Fibroblast of villous mesenchyme (primary cell): ENCODE measurements around the gene MYO7B. TPM values are rescaled to one million over a fixed set of nuclear protein-coding genes. Genes with fewer than 3 reads are reported as not detected.
A peak's percentile ranks its signal among the peaks of the same experiment; 100 is the strongest.

Experiments
- DNase-seq: peaks from one replicate; pipeline ENCODE4 v3.0.0-alpha.2; 2010; ENCODE audit warnings: low read depth
- H3K4me3 ChIP-seq: 2 replicates; pipeline ENCODE4 v1.5.1; 2011; ENCODE audit warnings: low read depth, mild to moderate bottlenecking, low read length
- CTCF ChIP-seq: IDR thresholded peaks from 2 replicates; pipeline ENCODE4 v1.5.1; 2012; ENCODE audit warnings: low read depth, mild to moderate bottlenecking, low read length; ENCODE audit not compliant: insufficient read depth
- total RNA-seq: library from RNA; depleted of rRNA; stranded (reverse); fragments of >200 nt; gene quantifications from 2 replicates; pipeline ENCODE4 v1.2.3, GENCODE V29; 2012

The MYO7B gene
- total RNA-seq, 1 donor: 0.86 TPM

GRCh38 chr2:127560201-127560930 lies 24.9 kb downstream of the MYO7B start:
- no peak overlapping the region for H3K4me3 ChIP-seq
- DNase-seq: no peak

GRCh38 chr2:127560931-127561280 lies 25.4 kb downstream of the MYO7B start:
- no peak for TF ChIP-seq CTCF
- H3K4me3 ChIP-seq: no peak overlapping the region
- peak; percentile 3 for DNase-seq

More at GRCh38 chr2:127560201-127560930, 24.9 kb downstream of the MYO7B start:
- peak; percentile 12 for TF ChIP-seq CTCF

DNA sequence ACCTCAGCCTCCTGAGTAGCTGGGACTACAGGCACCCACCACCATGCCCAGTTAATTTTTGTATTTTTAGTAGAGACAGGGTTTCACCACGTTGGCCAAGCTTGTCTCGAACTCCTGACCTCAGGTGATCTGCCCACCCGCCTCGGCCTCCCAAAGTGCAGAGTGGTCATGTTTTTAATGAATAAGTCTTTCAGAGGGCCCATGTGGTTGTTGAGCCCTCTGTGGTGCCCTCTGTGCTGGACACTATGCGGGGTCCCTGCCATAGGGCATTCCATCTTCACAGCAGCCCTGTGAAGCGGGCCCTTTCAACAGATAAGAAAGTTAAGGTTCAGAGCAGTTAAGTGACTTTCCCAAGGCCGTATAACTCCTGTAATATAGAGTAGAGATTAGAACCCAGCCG lies 25.9 kb downstream of the MYO7B start:
- no peak for TF ChIP-seq CTCF
- no peak overlapping the region for H3K4me3 ChIP-seq
- no peak for DNase-seq

GRCh38 chr2:127562936-127563335 lies 27.5 kb downstream of the MYO7B start:
- H3K4me3 ChIP-seq: no peak overlapping the region
- no peak for TF ChIP-seq CTCF
- no peak for DNase-seq

DNA sequence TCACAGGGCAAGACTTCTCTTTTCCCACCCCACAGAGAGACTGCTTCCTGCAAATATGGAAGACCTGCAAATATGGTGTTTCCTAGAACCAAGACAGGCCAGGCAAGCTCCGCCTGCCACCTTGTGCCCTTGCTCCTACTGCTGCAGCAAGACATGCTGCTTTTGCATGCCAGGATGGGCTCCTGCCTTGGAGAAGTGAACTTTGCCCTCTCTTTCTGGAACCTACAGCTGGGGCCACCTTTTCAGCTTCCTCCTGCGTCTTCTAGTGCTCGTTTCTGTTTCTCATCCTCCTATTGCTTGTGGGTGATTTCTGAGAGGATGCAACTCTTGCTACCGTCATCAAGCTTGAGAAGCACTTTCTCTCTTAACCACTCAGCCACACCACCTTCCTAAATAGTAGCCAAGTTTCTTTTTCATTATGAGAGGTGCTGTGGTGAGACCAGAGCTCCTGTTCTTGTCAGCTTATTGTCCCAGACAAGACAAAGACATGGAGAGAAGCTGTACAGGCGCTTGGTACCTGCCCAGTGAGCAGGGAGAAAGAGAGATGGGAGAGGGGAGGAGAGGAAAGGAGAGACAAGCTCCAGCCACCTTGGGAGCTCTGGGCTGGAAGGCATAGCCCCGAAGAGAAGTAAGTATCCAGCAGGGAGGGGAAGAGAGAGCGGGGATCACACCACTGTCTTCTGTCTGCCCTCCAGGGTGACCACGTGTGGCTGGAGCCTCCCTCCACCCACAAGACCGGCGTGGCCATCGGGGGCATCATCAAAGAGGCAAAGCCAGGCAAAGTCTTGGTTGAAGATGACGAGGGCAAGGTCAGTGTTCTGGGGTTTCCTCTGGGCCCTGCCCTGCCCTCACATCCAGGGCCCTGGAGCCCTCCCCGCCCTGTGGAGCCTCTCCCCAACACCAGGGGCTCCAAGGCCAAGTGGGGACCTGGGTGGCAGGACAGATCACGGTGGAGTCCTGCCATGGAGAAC lies 28.3 kb downstream of the MYO7B start:
- no peak for DNase-seq
- no peak overlapping the region for H3K4me3 ChIP-seq
- no peak for TF ChIP-seq CTCF

DNA sequence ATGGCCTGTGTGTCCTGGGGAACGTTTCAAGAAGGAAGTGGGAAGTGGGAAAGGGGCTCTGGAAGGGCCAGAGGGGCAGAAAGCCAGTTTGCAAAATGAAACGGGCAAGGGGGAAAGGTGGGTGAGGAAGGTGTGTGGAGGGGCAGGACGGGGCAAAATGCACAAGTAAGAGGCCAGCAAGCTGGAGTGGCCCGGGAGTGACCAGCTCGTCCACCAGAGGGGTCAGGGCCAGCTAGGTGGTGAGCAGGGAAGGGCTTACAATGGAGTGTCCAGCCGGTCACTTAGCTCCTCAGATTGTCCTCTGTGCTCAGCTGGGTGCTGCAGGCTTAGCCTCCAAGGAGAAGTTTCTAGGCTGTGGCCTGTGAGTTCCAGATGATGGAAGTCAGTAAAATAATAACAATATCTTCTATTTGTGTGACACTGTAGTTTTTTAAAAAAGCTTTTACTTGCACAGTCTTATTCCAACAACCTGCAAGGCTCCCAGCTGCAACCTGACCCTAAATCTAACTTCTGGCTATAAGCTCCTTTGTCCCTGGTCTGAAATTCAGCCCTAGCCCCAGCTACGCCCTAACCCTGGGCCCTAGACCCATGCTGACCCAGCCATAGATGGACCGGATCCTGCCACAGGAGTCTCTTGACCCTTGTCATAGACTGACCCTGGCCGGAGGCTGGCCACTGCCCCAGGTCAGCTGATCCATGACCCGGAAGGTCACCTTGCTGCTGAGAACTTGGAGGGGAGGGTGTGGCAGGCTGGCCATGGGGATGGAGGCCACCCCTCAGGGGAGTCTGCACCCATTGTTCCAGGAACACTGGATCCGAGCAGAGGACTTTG lies 29.2 kb downstream of the MYO7B start:
- H3K4me3 ChIP-seq: no peak overlapping the region
- DNase-seq: no peak
- TF ChIP-seq CTCF: no peak
